Measurements from ENCODE around the gene GATB. TPM values are rescaled to one million over a fixed set of nuclear protein-coding genes. Genes with fewer than 3 reads are reported as not detected.

GATB gene
- total and polyA plus RNA-seq, 12 donors: 39.1 to 168 (median 88.5) TPM

GRCh38 chr4:151771664-151772063, 10.9 kb upstream of the GATB start:
- intact Hi-C loops (cut with DNase I): no loop called here
- no peak for ATAC-seq
- Histone ChIP-seq H3K9me3 (peaks cover 0 to 27% (median 11%) of the 10 kb centered on the region in 11 donors), H3K4me1 (no peaks in the 10 kb centered on the region), H3K27ac (no peak overlapping the region), H3K36me3 (no peaks in the 10 kb centered on the region), H3K27me3 (peaks cover 0 to 12% (median 0%) of the 10 kb centered on the region in 7 donors), H3K4me3 (no peak overlapping the region)
- no peak for TF ChIP-seq CTCF (IDR thresholded peaks at IDR 0.05)
- 31 to 34% methylated on average over 5 of the region's 5 CpGs for WGBS, 2 donors
- DNase-seq: no peak

DNA sequence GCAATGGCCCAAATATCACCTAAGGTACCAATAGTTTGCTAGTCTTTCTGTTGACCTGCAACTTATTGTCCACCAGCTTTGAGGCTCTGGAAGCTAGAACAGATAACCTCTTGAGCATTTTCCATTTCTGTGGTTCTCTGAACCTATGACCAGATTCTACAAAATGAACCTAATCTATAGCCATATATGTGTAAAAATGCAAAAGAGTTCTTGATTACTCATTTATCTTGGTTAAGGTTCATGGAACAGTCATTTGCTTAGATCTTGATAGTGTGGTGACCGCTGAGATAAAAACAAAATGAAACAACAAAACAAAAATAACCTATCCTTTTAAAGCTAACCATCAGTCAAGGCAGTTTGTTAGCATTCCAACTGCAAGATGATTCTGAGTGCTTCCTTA, 9.3 kb upstream of the GATB start:
- H3K27me3 ChIP-seq: peaks cover 0 to 12% (median 0%) of the 10 kb centered on the region in 7 donors
- intact Hi-C loops (cut with DNase I): no loop called here
- TF ChIP-seq CTCF (IDR thresholded peaks at IDR 0.05): no peak
- peaks cover 0 to 21% (median 11%) of the 10 kb centered on the region in 11 donors for H3K9me3 ChIP-seq
- H3K36me3 ChIP-seq: no peaks in the 10 kb centered on the region
- DNase-seq (no peak), ATAC-seq (no peak)
- H3K4me3 ChIP-seq: no peak overlapping the region
- WGBS, 2 donors: 76 to 90% methylated on average over 1 of the region's 1 CpG
- no peaks in the 10 kb centered on the region for H3K4me1 ChIP-seq
- no peak overlapping the region for H3K27ac ChIP-seq

DNA sequence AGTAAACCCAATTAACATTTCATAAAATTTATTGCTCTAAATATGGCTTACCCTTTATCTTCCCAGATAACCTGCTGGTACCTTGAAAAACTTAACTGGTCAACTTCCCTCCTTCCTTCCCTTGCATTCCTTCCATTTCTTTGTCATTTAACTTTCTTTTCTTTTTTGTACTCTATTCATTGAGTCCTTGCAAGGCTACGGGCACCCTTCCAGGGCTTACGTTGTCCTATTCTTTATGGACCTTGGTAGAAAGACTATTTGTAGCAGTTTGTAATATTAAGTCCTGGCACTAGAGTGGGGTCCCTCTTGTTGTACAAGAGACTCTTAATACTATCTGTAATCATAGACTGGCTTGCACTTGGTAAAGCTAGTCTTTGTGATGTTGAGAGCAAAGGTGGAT, 8.0 kb upstream of the GATB start:
- DNase-seq: no peak
- no peak overlapping the region for H3K27ac ChIP-seq
- peaks cover 0 to 16% (median 0%) of the 10 kb centered on the region in 7 donors for H3K27me3 ChIP-seq
- intact Hi-C loops (cut with DNase I): loop anchor here in 1 of 10 donors (10.0 kb wide), 1 partner anchor 616 kb away; no protein-coding TSS in a partner anchor
- H3K4me3 ChIP-seq: no peak overlapping the region
- peaks cover 0 to under 1% (median 0%) of the 10 kb centered on the region in 9 donors for H3K4me1 ChIP-seq
- no peak for TF ChIP-seq CTCF (IDR thresholded peaks at IDR 0.05)
- ATAC-seq: no peak
- H3K9me3 ChIP-seq: peaks cover 0 to 8% (median under 1%) of the 10 kb centered on the region in 11 donors
- H3K36me3 ChIP-seq: no peaks in the 10 kb centered on the region
- WGBS, 2 donors: 50 to 66% methylated on average over 2 of the region's 2 CpGs

DNA sequence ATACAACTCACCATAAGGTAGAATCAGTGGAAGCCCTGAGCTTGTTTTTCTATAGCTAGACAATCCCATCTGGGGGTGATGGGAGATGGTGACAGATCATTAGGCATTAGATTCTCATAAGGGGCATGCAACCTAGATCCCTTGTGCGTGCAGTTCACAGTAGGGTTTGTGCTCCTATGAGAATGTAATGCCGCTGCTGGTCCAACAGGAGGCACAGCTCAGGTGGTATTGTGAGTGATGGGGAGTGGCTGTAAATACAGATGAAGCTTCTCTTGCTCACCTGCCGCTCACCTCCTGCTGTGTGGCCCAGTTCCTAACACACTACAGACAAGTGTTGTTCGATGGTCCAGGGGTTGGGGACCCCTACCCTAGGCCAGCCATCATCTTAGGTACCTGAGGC, 5.9 kb upstream of the GATB start:
- WGBS, 2 donors: 80 to 86% methylated on average over 4 of the region's 4 CpGs
- intact Hi-C loops (cut with DNase I): loop anchor here in 2 of 10 donors (1.0 to 10.0 kb wide), 2 partner anchors 33 to 618 kb away; no protein-coding TSS in a partner anchor
- H3K4me1 ChIP-seq: peaks cover 0 to 11% (median 0%) of the 10 kb centered on the region in 9 donors
- ATAC-seq (no peak), DNase-seq (no peak)
- H3K4me3 ChIP-seq: no peak overlapping the region
- H3K36me3 ChIP-seq: no peaks in the 10 kb centered on the region
- H3K9me3 ChIP-seq: no peaks in the 10 kb centered on the region
- H3K27me3 ChIP-seq: peaks cover 0 to 6% (median 0%) of the 10 kb centered on the region in 7 donors
- no peak for TF ChIP-seq CTCF (IDR thresholded peaks at IDR 0.05)
- no peak overlapping the region for H3K27ac ChIP-seq
